NCI-H460 (cell line): ENCODE results near the gene DMBX1. TPM values are rescaled to one million over a fixed set of nuclear protein-coding genes. Genes with fewer than 3 reads are reported as not detected.

ENCODE experiments used
- DNase-seq: peaks from one replicate; pipeline ENCODE4 v3.0.0-alpha.2; 2016; ENCODE audit warnings: low read depth; ENCODE audit errors: extremely low read depth
- polyA plus RNA-seq: library from polyadenylated mRNA; depleted of rRNA; stranded (reverse); fragments of >200 nt; gene quantifications from 2 replicates; pipeline ENCODE4 v1.2.3, GENCODE V29; 2014; cell fraction: nucleus; rRNA removed
- total RNA-seq: library from RNA; depleted of rRNA; stranded (reverse); fragments of >200 nt; shearing (Covaris generic); gene quantifications from 2 replicates; pipeline ENCODE4 v1.2.3, GENCODE V29; 2014; rRNA removed

DMBX1 gene
- 0.09 TPM in 1 of 2 replicates, not detected in the other for total RNA-seq
- not detected in 2 replicates for polyA plus RNA-seq

DNA sequence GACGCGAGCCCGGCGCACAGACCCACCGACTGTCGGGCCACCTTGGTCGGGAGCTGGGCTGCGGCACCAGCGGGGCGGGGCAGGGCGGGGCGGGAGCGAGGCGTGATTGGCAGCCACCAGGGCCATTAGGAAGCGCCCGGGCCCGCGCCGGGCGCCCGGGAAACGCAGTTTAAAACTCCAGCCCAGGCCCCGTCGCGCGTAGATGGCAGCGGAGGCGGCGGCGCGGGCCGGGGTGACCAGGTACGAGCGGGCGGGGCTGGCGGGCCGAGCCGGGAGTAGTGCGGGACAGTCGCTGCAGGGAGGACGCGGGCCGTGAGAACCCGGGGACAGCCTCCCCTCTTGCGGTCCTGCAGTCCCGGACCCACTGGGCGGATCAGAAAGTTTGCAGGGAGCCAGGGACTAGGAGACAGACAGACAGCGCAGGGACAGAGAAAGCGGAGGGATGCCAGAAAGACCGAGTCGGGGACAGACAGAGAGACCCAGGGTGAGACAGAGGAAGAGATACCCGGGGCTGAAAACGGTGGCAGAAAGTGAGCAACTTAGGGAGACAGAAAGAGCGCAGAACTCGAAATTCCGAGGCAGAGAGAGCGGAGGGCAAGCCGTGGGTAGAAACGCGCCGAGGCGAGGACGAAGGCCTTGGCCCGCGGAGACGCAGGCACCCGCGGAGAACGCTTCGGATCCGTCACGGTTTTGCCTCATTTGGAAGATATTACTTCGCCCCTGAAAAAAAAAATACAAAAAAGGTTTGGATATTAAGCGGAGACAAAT lies at the start of gene DMBX1:
Gene DMBX1 (plus strand): TSS at position 199 of the 768 bp plus-strand sequence. CDS start 17,175 bp downstream, outside the sequence.
- peak; percentile 27 for DNase-seq

DNA sequence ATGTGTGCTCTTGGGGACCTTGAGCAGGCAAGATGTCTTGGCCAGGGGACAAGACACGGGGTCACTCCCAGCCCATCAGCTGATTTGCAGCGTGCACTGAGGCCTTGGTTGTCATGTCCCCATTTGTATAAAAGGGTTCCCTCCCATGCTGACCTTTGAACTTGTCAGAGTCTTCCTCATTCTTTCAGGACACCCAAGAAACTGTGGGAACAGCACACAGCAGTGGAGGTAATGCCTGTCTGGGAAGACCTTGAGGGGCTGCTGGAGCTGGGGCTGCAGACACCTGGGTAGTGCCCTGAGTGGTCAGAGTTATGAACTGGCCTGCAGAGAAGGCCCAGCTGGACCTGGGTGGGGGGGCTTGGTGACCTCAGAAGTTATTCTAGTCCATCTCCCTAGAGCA lies 49.2 kb upstream of the DMBX1 start:
- DNase-seq, result no peak

DNA sequence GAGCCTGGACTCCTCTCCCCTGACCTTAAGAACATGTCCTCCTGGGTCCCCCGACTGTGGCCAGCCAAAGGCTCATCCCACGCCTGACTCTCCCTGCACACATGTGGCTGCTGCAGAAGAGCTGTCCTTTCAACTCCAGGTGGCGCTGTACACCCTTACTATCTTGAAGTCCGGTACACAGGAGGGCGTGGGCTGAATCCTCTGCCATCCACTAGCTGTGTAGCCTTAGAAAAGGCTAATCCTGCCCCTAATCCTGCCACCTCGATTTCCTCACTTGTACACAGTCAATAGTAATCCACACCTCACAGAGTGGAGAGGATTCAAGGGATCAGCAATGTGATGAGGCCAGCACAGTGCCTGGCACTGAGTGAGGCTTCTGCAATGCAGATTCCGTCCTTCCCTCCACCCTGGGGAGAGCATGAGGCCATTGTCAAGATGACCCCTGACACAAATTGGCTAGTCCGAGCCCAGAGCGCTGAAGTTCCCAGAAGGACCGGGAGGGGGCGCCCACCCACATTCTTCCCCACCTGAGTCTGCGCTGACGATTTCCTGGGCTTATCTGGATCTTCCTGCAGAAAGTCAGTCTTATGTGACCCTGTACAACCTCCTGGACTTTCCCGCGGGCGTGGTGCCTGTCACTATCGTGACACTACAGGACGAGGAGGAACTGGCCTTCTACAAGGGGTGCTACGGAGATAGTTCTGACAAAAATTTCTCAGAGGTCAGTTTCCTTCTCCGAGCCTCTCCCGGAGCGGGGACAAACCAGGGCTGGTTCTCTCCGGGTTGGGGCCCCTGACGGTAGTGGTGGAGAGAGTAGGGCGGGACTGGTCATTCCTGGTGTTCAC lies 47.1 kb upstream of the DMBX1 start:
- peak; percentile 63 for DNase-seq

DNA sequence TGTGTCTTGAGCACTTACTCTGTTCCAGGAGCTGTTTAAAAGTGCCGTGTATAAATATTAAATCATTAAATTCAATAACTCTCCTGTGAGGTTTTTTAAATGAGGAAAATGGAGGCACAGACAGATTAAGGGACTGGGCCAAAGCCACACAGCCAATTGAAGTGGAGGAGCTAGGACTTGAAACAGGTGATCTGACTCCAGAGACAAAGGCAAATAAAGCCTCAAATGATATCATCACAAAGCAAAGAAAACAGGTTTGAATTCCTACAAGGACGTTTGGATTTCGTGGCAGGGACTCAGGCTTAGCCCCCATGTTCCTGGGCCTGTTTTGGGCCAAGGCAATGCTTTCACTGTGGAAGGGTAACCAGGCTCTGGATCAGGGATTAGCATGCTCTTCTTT lies 45.2 kb upstream of the DMBX1 start:
- no peak for DNase-seq

DNA sequence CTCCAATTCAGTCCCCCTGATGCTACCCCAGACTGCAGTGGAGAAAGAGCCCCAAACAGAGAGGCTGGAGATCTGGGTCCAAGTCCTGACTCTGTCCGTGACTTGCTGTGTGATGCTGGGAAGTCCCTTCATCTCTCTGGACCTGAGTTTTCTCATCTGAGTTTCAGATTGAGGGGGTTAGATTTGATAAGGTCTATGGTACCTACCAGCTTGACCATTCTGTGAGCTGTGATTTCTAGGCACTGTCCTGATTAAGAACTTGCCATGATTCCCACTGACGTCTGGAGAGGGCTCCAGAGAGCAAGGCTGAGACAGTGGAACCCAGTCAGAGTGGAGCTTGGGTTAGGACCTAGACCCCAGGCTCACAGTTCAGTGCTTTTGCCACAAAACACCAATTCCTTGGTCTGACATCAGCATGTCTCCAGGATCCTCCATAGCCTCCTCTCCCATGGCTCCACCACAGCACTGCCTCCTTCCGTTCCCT lies 43.8 kb upstream of the DMBX1 start:
- DNase-seq, result no peak

DNA sequence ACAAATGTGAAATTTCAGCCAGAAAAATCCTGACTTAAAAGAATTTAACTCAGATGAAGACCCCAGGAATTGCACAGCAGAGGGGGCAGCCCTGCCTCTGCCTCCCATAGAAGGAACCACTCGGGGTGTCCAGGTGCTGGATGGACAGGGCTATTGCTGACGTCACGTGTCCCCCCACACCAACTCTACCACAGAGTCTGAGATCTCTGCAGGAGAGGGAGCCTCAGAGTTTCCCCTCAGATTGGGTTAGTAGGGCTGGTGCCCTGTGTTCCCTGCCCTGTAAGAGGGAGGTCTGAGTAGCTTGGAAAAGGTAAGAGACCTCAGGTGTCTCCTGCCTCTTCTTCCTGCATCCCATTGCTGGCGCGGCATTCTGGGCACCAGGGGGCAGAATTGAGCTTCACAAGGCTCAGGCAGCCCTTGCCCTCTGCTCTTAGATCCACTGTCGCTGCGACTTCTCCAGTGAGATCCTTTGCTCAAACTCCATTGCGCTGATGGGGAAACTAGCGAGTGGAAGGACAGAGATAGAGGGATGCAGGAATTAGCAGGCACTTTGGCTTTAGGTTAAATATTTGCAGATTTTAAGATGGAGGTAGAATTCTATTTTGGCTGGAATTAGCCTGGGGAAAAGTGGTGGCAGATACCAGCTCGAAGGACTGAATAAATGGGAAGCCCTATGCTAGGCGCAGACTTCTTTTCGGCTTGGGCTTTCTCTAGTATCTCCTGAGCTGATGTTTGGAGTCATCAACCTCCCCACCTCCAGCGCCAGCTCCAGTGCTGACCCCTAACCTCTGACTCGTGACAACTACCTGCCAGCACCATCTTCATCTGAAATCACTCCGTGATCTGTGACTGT lies 42.8 kb upstream of the DMBX1 start:
- peak; percentile 53 for DNase-seq

DNA sequence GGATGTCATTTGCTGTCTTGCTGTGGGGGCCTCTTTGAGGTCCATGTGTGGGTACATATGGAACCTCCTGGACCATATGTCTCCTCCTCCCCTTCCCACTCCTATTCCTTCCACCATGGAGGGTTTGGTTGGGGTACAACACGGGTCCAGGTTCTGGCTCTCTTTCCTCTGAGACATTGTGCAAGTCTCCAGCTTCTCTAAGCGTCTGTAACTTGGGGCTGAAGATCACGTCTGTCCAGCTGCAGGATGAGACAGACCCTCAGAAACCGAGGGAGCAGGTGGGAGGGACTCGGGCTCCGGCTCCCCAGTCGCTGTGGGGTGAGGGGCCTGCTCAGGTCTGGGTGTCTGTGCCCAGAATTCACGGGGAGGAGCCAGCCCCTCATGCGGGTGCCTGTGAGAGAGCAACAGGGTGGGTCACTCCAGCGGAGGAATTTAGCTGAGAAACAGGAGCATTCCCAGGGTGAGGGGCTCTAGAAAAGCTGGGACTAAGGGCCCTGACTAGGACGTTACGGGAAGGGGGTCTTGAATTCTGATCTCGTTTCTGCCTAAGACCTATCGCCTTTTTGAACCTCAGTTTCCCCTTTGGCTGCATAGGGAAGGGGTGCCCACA lies 42.0 kb upstream of the DMBX1 start:
- DNase-seq, result no peak

DNA sequence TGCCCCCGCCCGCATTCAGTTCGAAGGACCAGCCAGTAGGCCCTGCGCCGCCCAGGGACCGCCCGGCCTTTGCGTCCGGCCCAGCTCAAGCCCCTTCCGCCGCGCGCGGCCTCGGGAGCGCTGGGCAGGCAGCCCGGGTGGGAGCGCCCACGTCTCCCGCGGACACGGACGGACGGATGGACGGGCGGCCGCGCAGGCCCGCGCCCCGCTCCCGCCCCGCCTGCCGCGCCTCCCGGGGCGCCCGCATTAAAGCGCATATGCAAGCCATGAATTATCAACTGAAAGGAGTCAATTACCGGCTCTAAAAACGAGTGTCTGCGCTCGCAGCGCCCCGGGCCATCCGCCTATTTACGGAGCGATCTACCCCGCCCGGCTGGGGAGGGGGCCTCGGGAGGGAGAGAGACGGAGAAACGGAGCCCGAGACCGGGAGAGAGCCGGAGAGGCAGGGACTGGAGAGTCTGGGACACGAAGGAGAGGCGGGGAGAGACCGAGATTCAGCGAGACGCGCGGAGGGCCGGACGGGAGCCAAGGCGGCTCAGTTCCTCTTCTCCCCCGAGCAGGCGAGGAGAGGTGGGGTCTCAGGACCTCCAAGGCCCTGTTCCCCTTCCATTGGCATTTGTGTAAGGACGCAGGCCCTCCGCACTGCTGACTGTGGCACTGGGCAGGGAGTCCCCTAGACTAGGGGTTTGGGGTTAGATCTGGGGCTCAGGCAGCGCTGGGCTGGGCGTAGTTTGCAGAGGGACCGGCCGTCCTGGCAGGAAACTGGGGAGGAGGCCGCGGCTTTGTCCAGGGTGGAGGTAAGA lies 41.3 kb upstream of the DMBX1 start:
- no peak for DNase-seq

DNA sequence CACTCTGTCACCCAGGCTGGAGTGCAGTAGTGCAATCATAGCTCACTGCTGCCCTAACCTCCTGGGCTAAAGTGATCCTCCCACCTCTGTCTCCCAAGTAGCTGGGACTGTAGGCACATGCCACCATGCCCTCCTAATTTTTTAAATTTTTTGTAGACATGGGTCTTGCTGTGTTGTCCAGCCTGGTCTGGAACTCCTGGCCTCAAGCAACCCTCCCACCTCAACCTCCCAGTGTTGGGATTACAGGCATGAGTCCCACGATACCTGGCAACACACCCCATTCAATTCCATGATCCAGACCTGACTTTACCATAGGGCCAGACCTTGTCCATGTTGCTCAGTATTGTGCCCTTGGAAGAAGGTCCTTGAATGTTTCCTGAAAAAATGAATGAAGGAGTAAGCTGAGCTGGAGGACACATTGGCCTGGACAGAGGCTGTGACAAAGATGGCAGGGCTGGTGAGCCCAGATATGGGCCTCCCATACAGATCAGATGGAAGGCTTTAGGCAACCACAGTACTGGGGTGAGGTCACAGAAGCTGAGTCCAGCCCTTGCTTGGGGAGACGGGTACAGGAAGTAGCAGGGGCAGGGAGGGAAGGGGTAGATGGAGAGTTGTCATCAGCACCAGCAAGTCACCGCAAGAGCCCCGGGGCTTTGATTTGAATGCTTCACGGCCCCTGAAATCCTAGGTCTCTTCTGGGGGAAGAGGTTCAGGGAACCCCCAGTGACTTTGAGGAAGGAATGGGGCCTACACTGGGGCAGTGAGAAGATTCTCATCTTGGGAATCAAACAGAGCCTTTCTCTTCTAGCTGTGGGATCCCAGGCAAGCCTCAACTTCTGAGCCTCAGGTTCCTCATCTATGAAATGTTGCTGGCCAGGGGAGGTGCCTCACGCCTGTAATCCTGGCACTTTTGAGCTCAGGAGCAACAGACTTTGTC lies 40.1 kb upstream of the DMBX1 start:
- DNase-seq, result no peak

DNA sequence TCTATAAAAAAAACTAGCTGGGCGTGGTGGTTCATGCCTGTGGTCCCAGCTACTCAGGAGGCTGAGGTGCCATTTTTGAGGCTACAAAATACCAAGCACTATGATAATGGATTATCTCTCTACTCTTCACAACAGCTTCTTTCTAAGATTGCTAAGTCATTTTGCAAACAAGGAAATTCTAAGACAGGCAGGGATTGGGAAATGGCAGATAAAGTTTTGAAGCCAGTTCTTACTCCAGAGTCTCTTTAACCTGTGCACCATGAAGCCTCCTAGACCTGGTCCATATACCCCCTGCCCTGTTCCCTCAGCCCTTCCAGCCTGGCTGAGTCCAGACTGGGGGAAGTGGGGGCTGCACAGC lies 39.5 kb upstream of the DMBX1 start:
- DNase-seq, result no peak

DNA sequence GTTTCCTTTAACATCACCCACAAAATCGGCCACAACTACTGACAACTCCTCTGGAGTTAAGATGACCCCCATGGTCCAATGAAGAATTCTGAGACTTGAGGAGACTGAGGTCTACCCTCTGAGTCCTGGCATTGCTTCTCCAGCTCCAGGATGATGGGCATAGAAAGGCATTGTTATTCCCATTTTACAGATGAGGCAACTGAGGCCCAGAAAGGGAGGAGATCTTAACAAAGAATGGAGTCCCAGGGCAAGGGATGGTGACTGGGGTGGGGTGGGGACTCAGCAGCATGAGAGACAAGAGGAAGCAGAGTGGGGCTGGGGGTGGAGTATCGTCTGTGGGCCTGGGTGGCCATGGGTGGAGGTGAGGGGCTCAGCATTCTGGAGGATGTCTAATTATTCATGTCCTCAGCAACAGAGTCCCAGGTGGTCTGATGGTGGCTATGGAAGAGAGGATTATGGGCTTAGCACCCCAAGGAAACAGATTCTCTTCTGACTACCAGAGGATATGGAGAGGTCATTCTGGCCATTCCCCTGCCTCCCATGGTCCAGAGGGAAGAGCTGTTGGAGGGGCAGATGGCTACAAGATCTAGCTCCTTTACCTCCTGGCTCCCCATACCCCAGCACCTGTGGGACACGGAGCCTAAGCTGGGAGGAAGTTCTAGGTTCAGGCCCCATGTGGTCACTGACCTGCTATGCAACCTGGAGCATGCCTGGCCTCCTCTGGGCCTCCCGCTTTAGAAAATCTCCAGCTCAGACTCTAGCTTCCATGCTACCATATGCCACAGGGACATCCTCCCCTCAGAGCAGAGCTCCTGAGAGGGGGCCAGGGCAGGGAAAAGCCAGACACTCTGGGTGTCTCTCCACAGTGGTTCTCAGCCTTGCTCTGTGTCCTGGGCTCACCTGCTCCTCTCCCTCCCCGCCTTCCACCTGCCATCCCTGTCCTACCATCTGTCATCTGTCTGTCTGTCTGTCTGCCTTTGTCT lies 37.4 kb upstream of the DMBX1 start:
- DNase-seq, result no peak

DNA sequence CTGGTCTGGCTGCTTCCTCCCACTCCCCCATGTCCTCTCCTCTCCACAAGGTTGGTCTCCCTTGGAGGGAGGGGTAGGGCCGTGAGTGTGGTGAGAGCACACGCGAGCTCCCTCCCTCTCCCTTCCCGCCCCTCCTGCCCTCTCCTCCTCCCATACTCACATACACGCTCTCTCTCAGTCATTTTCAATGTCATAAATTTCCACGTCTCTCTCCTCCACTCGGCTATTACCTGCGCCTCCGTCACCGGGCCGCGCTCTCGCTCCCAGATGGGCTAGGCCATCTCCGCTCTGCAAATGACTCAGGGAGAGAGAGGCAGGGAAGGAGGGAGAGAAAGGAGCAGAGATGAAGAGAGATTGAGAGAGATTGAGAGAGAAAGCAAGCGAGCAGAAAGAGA lies 36.7 kb upstream of the DMBX1 start:
- DNase-seq, result no peak

DNA sequence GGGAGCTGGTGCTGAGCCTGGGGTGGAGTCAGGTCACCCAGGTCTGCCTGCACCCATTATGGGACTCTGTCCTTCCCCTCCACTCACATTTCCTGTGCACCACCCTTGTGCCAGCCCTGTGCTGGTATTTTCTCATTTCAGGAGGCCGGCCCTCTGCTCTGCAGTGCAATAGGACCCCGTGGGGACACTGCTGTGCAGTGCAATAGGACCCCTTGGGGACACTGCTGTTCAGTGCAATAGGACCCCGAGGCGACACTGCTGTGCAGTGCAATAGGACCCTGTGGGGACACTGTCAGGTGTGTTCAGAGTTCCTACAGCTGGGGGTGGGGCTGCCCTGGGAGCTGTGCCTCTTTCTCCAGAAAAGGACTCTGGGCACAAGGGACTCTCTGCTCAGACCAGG lies 36.2 kb upstream of the DMBX1 start:
- DNase-seq, result no peak

DNA sequence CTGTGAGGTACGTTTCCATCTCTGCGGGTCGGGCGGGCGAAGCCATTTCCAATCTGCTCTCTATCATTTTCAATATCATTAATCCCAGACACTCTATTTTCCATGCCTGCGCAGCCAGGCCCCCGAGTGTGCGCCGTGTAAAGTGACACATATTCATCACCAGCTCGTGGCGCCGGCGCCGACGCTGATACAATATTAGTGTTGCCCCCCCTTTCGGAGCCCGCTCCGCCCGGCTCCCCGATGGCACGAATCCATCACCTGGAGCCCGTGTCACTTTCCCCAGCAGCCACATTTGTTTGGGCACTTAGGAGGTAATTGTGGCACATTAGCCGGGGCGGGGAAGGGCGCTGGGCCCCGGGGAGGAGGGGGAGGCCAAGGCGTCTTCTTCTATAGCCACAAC lies 33.7 kb upstream of the DMBX1 start:
- DNase-seq, result no peak

DNA sequence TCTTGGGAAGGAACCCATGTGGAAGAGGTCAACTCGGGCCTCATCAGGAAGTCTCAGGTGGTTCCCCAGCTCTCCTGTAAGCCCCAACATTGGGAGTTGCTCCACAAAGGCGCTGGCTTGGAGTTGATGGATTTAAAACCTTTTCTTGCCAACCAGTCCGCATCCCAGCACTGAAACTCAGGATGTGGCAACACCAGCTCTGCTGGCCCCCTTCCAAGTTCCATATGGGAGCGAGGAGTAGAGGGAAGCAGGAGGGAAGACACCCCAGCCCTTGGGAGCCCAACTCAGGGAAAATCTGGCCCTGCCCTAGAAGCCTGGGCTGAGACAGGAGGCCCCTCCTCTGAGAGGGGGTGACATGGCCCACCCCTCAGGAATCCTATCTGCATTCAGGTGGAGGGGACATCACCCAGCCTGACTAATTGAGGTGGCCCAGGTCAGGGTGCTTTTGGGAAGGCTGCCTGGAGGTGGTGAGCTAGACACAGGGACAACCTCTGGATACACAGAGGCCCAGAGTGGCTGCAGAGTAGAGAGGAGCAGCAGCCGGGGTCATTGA lies 33.1 kb upstream of the DMBX1 start:
- no peak for DNase-seq

DNA sequence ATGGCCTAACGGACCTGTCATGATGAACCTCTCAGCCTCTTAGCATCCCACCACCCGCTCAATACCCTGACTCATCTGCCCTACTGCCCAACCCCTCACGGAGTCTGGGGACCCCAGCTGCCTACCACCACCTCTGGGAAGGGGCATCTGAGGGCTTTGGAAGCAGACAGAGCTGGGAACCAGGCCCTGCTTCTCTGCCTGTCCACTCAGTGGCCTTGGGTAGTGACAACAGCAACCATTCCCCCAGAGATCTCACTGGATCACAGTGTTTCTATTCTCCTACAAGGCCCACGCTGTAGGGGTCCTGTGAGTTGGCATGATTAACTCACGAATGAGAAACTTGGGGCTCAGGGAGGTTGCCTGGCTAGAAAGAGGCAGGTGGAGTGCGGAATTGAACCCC lies 32.5 kb upstream of the DMBX1 start:
- DNase-seq, result no peak

DNA sequence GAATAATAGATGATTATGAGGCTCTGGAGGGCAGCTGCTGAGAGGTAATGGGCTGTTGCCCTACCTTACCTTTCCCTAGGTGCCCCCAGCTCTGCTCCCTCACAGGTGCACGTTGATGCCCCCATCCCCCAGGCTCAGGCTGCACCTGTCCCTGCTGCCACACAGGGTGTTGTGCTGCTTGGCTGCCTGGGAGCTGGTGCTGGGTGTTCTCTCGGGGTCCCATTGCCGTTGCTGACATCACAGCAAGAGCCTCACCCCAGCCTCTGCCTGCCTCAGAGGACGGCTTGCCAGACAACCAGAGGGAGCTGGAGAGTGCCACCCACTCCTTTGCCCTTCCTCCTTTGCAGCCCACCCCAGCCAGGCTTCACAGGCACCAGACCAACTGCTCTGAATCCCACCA lies 31.4 kb upstream of the DMBX1 start:
- no peak for DNase-seq
